Measurements from ENCODE around the gene CSNK1D.

Gene CSNK1D

DNA sequence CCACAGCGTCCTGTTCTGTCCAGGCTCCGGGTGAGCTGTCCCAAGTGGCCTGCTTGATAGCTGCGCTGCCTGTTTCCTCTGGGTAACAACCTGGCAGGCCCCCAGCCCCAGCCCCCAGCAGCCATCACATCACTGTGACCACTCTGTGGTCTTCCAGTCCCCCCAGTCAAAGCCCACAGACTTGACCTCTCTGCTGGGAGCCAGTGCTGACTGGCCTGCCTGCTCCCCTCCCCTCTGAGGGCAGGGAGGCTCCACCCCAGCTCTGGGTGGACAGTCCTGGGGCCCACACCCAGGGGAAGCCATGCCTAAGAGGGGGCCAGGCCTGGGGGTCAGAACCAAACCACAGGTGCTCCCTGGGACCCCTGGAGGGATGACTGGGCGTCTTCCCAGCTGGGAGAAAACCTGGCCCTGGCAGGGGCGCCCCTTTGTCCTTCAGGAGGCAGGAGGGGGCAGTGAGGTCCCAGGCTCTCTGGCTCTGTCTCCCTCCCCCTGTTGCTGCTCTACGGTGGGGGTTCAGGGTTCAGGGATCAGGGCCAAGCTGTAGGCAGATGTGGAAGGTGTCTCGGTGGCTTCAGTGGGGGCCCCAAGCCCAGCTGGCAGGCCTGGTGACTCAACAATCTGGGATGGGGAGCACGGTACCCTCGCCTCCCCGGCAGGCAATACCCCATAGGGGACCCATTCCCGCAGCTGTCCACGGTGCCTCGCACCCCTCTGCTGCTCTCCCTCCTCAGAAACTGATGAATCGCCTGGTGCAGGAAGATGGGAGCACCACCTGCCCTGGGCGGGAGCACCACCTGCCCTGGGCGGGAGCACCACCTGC is 46.5 kb downstream of the CSNK1D start:
- no peak for DNase-seq

DNA sequence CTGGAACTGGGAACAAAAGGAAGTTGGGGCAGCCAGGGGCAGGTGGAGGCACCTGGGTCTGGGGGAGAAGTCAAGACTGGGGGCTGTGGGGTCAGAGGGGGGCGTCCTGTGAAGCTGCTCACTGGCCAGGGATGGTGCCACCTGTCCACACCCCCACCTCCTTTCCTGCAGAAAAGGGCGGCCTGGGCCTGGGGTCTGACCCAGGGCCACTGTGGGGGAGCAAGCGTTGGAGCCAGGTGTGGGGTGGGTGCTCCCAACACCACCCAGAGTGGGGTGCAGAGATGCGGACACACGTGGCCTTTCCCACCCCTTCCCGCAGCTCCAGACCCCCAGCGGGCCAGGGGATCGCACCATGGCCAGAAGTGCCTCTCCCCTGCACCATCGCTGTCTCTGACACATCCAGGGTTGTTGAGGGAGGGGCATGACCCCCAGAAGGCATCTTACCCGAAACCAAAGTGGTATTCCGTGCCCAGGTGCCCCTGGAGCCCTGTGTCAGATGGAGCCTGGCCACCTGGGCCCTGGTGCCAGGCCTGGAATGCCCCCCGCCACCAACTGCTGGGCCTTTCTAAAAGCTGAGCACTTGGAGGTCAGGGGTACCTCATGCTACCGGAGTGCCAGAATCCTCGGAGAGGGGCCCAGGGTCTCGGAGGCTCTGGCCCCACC is 47.2 kb downstream of the CSNK1D start:
- no peak for DNase-seq

DNA sequence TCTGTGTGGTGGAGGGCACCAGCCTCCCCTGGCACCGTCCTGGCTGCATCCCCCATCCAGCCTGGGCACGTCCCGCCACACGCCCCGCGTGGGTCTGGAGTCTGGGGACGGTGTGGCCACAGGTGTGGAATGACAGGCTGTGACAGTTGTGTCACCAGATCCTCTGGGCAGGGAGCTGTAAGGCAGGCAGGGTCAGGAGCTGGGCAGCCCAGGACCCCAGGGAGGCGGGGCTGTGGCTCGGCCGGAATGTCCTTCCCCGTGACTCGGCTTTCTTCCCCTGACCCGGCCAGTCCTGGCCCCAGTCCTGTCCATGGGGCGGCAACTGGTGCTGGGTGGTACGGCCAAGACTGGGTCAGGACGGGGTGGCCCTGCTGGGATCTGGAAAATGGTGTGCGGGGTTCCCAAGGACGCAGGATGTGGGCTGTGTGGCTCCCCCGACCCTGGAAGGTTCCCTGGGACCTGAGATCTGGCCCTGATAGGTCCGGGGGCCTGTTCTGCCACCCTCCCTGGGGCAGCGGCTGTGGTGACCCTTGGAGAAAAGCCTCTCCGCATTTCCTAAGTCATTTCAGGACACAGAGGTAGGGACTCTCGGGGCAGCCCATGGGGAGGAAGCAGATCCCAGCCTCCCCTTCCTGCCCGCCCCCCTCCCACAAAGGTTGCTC is 48.0 kb downstream of the CSNK1D start:
- DNase-seq: no peak

DNA sequence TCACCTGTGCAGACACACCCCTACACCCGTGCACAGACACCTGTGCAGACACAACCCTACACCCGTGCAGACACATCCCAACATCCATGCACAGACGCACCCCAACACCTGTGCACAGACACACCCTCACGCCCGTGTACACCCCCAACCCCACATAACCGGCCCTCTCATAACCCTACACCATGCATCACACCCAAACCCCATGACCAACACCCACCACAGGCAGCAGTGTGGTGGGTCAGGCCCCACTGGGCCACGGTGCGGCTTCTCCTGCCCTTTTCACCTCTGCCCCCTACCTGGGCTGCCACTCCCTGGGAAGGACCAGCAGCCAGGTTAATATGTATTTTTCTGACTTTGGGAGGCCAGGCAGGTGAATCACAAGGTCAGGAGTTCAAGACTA is 48.8 kb downstream of the CSNK1D start:
- DNase-seq: no peak

DNA sequence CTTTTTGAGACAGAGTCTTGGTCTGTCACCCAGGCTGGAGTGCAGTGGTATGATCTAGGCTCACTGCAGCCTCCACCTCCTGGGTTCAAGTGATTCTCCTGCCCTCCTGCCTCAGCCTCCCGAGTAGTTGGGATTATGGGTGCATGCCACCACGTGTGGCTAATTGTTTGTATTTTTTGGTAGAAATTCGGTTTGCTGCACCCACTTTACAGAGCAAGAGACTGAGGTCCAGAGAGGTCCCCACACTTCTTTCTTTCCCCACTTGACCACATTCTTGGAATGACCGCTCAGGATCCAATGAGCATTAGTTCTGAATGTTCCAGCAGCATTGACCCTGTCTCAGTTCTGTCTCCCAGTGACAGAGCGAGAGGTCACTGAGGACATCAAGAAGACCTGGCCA is 50.0 kb downstream of the CSNK1D start:
- DNase-seq: no peak

DNA sequence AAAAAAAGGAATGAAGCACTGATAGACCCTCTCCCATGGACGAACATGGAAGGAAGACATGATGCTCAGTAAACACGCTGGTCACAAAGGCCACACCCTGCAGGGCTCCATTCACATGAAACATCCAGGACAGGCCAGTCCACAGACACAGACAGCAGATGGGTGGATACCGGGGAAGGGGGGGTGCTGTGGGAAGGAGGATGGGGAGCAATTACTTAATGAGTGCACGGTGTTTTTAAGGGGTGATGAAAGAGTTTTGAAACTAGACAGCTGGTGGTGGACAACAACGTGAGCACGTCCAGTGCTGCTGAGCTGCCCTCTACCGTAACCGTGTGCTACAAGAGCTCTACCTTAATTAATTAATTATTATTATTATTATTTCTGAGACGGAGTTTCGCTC is 50.7 kb downstream of the CSNK1D start:
- DNase-seq: no peak

DNA sequence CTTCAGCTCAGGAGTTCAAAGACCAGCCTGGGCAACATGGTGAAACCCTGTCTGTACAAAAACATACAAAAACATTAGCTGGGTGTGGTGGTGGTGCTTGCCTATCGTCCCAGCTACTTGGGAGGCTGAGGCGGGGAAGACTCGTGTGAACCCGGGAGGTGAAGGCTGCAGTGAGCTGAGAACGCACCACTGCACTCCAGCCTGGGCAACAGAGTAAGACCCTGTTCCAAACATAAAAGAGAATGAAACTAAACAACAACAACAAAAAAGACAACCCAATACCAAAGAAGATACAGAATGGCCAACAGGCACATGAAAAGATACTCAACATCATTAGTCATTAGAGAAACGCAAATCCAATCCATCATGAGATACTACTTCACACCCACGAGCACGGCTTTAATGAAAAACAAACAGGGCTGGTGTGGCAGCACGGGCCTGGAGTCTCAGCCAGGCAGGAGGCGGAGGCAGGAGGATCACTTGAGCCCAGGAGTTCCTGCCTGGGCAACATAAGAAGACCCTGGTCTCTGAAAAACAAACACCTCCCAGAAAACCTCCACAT is 52.1 kb downstream of the CSNK1D start:
- no peak for DNase-seq

DNA sequence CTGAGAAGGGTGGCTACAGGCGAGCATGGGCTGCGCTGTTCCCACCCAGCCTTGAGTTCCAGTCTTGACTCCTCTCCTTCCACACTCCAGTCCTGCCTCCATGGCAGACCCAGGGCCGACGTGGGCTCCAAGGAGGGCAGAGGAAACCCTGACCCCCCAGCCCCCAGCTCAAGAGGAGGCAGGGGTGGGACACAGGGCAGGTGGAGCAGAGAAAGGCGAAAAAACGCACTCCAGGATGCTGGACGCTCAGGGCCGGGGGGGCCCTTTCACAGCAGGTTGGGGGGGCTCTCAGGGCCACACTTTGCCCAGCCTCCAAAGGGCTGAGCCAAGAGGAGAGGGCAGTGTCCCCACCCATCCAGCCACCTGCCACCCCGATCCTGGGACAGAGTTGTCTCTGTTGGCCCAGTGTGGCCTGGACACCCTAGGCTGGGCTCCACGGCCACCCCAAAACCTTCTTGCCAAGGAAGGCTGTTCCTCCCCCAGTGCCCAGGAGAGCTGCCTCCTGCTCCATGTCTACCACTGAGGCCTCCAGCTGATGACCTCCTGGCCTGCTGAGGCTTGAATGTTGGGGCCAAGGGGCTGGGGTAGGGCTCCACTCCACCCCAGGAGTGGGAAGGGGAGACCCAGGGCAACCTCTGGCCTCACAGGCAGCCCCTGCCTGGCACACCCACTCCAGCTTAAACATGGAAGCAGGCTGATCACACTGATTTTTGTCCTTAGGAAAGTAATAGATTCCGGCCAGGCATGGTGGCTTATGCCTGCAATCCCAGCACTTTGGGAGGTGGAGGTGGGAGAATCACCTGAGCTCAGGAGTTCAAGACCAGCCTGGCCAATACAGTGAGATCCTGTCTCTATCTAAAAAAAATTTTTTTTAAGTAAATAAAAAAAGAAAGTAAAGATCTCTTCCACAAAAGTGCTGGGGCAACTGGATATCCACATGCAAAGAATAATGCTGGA is 53.5 kb downstream of the CSNK1D start:
- DNase-seq: no peak

DNA sequence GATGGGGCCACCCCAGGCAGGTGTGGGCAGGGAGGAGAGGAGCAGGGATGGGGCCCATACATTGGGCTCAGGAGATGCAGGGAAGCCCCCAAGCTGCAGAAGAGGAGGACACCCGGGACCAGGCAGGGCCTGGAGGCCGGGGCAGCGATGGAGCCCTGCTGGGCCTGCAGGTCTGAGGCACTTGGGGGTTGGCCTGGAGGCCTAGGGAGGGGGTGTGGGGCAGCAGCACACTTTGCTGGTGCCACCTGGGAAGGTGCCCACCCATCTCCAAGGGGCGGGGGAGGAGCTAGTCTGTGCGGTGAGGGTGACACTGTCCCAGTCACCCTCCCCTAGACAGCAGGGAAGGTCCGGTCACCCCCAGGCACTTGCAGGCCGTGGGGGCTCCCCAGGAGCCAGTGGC is 54.4 kb downstream of the CSNK1D start:
- DNase-seq: no peak

DNA sequence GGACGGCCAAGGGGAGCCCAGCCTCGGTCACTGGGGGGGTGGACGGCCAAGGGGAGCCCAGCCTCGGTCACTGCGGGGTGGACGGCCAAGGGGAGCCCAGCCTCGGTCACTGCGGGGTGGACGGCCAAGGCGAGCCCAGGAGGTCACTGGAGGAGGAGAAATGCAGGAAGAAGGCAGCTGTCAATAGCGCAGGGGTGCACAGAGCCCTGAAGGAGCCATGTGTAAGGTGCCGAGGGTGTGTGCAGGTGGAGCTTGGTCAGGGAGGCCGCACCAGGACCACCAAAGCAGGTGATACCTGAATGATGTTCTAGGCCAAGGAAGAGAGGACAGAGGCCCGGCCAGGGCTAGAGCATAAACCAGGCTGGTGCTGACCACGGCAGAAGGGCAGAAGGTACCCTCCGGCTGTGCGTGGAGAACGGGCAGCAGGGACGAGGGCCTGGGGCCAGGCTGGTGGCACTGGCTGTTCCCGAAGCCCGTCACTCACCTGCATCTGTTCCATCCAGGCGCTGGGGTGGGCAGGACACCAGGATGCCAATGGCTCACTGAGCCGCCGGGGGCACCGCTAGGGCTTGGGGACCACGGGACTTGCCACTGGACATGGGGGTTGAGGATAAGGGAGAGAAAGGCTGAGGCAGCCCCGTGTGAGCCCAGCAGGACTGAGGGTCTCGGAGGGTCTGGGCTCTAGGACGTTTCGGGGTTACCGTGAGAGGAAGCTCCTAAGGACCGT is 55.0 kb downstream of the CSNK1D start:
- DNase-seq: no peak

DNA sequence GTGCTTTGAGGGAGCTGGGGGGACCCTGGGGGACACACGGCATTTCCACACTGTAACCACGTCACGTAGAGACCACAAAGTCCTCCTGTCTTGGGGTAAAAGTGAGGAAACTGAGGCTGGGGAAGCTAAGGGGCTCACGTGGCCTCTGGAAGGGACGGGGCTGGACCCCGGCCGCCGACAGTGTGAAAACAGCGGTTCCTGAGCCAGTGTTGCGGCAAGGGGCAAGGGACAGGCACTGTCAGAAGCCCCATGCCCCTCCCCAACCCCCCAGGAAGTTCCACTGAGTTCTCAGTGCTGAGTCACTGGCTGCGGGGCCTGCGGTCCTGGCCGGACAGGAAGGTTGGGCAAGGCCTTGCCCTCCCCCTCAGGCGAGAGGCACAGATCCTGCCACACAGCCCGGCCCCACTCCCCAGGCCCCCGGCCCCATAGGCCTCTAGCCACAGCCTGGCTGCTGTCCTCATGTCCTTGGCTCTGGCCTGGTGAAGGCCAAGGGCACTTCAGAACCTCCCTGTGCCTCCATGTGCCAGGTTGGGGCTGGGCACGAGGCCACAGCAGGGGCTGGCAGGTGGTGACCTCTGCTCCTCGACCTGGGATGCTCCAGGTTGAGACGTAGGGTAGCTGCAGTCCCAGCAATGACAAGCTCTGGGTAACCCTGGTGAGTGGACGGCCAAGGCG is 55.8 kb downstream of the CSNK1D start:
- DNase-seq: no peak

DNA sequence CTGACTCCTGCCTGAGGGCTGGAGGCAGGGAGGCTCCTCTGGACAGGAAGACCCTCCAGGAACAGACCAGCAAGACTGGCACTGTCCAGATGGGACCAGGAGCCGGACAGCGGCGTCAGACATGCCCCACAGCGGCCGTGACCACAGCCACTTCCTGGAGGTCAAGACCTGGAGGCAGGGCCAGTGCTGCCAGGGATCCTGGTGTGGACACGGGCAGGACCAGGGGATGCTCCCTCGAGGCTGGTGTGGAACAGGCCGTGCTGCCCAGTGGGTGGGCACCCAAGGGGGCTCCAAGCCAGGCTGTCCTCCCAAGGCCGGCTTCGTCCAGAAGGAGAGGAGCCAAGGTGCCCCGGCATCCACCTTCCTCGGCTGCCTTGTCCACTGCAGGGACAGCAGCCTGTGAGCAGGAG is 56.4 kb downstream of the CSNK1D start:
- no peak for DNase-seq

DNA sequence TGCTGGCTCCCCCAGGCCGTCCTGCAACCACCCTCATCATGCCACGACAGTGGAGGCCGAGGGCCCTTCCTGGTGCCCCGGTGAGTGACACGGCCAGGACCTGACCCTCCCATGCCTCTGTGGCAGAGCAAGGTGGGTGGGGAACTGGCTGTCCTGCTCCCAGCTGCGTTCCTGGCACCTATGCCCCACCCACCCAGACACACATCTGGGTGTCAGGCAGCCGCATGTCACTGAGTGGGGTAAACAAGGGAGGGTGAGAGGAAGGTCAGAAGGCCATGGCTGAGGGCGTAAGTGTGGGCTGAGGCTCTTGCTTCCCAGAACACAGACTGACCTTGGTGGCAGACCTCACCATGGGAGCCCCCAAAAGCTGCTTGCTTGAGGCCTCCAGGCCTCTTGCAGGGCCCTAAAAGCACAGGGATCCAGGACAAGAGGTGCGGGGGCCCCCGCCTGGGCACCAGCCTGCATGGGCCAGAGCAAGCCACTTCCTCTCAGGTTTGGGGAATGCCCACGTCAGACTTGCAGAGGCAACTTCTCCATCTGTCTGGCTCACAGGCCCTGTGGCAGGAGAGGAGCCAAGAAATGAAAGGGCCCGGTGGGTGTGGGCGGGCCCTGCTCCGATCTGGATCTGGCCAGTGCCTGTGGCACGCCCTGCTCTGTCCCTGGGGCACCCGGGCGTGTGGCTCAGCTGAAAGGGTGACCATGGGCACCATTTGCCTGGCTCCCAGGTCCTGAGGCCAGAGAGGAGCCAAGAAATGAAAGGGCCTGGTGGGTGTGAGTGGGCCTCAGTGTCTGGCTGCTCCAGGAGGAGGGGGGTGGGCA is 57.0 kb downstream of the CSNK1D start:
- no peak for DNase-seq

DNA sequence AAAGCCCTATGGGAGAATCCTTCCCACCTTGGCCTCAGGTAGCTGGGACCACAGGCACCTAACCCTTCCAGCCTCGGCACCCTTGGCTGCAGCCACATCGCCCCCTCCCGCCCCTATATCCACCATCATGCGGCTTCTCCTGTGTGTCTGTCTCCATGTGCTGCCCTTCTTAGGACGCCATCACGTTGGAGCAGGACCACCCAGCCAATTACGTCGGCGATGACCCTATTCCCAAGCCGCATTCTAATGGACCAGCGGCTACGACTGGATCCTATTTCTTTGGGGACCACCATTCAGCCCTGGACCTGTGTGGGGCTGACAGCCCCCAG is 57.6 kb downstream of the CSNK1D start:
- no peak for DNase-seq

DNA sequence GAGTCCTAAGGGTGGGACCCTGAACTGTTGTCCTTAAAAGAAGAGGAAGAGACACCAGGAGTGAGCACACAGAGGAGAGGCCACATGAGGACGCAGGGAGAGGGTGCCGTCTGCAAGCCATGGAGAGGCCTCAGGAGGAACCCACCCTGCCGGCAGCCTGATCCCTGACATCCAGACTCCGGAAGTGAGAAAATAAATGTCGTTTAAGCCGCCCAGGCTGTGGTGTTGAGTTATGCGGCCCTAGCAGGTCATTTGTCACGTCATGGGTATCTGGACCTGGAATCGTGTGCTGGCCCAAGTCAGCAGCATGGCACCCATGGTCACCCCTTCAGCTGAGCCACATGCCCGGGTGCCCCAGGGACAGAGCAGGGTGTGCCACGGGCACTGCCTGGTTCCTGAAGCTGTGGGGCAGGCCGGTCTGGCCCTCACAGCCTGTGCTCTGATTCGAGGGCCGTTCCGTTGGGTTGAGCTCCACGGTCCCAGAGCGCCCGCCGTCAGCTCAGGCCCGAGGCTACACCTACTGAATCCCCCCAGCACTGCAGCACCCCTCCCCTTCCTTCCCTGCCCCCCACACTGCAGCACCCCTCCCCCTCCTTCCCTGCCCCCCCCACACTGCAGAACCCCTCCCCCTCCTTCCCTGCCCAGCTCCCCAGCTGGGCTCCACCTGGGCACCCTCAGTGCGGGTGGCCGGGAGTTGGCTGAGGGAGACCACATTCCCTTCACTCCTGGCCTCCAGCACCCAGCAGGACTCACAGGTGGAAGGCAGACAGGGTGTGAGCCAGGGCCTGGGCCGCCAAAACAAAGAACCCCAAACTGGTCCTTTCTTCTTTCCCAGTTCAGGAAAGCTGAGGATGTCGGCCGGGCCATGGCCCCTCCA is 58.2 kb downstream of the CSNK1D start:
- DNase-seq: no peak

DNA sequence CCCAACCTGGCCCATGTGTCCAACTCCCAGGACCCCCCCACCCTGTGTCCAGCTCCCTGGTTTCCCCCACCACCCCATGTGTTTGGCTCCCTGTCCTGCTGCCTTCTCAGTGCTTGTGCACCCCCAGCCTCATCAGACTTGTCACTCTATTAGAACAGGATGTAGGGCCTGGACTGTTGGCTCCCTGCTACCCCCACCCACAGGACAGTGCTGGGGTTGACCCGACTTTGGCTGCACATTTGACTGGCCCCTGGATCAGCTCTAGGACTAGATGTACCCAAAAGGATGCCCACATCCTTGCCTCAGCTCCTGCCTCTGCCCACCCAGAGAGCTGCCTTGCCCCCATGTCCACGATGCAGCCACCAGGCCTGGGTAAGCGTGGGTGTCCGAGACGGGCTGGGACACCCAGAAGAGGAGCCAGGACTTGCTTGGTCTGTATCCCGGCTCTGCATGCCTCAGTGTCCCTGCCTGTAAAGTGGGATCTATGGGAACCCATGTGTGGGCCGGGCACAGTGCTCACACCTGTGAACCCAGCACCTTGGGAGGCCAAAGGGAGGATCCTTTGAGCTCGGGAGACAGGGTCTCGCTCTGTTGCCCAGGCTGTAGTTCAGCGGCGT is 59.4 kb downstream of the CSNK1D start:
- no peak for DNase-seq

DNA sequence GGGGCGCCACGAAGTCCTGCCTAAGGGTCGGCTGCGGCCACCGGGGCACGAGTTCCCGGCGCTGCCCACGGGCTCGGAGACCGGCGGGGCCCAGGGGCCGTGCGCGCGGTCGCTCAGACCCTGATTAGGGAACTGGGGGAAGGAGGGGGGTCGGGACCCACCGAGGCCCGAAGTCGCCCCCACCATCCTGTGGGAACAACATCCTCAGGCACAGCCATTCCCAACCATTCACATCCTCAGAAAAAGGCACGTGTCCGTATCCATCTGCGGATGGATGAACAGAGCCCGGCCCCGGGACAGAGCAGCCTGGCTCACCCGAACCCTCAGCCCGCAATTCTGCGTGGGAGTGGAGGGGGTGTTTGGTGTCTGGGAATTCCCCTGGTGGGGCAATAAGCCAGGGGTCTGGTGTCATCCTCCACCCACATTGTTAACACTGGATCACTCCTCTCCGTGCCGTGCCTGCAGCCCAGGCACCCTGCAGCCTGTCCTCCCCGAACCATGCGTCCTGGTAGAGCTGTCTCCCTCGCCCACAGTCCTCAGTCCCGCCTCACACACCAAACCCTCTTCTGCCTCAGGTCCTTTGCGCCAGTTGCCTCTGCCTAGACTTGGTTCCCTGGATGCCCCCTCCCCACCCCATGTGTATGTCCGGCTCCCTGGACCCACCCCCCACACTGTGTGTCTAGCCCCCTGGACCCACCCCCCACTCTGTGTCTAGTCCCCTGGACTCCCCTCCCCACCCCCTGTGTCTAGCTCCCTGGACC is 60.1 kb downstream of the CSNK1D start:
- peak; percentile 28 for DNase-seq
